T follicular helper cell (primary cell): Measurements from ENCODE around the gene SLC35G4.
"Not testable (repeated sequence)": the region's sequence is repeated elsewhere in the genome, so short reads cannot be mapped to it uniquely, and the experiment has no call there.

Experiments
- DNase-seq: peaks from one replicate; pipeline ENCODE4 v3.0.0-alpha.2; 2020; ENCODE audit warnings: low read depth

SLC35G4 gene

DNA sequence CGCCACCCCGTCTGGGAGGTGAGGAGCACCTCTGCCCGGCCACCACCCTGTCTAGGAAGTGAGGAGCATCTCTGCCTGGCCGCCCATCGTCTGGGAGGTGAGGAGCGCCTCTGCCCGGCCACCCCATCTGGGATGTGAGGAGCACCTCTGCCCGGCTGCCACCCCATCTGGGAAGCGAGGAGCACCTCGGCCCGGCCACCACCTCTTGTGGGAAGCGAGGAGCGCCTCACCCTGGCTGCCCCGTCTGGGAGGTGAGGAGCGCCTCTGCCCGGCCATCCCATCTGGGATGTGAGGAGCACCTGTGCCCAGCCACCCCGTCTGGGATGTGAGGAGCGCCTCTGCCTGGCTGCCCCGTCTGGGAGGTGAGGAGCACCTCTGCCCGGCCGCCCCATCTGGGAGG lies 4.6 kb downstream of the SLC35G4 start:
- DNase-seq, result not testable (repeated sequence)

DNA sequence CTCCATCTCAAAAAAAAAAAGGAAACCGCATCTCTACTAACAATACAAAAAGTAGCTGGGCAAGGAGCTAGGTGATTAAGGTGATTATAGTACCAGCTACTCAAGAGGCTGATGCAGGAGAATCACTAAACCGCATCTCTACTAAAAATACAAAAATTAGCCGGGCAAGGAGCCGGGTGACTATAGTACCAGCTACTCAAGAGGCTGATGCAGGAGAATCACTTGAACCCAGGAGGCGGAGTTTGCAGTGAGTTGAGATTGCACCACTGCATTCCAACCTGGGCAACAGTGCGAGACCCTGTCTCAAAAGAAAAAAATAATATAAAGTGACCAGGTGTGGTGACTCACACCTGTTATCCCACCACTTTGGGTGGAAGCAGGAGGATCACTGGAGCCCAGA lies 5.6 kb downstream of the SLC35G4 start:
- not testable (repeated sequence) for DNase-seq

DNA sequence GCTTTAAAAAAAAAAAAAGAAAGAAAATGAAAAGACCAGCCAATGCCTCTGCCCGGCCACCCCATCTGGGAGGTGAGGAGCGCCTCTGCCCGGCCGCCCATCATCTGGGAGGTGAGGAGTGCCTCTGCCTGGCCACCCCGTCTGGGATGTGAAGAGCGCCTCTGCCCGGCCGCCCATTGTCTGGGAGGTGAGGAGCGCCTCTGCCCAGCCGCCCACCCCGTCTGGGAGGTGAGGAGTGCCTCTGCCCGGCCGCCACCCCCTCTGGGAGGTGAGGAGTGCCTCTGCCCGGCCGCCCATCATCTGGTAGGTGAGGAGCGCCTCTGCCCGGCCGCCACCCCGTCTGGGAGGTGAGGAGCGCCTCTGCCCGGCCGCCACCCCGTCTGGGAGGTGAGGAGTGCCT lies 37.9 kb downstream of the SLC35G4 start:
- not testable (repeated sequence) for DNase-seq

DNA sequence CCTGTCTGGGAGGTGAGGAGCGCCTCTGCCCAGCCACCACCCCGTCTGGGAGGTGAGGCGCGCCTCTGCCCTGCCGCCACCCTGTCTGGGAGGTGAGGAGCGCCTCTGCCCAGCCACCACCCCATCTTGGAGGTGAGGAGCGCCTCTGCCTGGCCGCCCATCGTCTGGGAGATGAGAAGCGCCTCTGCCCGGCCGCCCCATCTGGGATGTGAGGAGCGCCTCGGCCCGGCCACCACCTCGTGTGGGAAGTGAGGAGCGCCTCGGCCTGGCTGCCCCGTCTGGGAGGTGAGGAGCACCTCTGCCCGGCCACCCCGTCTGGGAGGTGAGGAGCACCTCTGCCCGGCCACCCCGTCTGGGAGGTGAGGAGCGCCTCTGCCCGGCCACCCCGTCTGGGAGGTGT lies 38.4 kb downstream of the SLC35G4 start:
- not testable (repeated sequence) for DNase-seq

DNA sequence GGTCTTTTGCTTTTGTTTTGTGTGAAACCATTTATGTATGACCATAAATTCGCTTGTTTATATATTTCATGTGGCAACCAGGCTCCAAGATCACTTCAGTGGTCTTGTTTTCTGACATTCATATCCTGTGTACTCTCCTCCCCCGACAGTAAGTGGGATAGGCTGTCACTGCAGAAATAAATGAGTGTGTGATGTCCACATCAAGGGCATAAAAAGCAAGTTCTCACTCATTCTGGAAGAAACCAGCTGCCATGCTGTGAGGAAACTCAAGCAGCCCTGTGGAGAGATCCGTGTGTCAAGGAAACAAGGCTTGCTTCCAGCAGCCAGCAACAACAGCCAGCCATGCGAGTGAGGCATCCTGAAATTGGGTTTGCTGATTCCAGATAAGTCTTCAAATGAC lies 40.4 kb downstream of the SLC35G4 start:
- DNase-seq, result no peak

DNA sequence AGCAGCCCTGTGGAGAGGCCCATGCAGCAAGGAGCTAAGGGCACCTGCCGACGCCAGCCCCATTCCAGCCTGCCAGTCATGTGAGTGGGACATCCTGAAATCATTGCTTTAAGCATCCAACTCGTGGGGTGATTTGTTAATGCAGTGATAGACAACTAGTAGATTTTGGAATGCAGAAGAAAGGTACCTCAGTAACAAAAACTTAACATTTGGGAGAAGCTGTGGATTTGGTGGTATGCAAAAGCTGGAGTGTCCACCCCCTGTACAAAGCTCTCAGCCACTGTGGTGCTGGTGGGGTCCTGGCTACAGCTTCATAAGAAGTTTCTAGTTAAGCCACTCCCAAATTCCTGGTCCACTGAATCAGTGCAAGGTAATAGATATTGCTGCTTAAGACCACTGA lies 42.5 kb downstream of the SLC35G4 start:
- no peak for DNase-seq

DNA sequence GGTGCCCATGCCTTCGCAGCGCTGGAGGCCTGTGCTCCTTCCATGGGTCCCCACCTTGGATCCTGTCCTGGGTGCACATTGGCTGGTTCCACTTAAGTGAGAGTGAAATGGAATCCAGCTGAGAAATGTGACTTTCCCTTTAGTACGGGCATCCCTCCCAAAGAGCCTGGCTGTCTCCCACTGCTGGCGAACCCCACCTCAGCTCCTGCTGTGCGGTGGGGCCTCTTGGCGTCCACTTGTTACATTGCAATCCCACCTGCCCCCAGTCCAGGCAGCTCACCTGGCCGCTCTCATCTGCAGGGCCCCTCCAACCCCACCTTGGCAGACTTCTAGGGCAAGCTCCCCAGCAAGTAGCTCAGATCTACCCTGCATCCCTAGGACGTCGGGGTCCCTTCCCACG lies 44.1 kb downstream of the SLC35G4 start:
- no peak for DNase-seq

DNA sequence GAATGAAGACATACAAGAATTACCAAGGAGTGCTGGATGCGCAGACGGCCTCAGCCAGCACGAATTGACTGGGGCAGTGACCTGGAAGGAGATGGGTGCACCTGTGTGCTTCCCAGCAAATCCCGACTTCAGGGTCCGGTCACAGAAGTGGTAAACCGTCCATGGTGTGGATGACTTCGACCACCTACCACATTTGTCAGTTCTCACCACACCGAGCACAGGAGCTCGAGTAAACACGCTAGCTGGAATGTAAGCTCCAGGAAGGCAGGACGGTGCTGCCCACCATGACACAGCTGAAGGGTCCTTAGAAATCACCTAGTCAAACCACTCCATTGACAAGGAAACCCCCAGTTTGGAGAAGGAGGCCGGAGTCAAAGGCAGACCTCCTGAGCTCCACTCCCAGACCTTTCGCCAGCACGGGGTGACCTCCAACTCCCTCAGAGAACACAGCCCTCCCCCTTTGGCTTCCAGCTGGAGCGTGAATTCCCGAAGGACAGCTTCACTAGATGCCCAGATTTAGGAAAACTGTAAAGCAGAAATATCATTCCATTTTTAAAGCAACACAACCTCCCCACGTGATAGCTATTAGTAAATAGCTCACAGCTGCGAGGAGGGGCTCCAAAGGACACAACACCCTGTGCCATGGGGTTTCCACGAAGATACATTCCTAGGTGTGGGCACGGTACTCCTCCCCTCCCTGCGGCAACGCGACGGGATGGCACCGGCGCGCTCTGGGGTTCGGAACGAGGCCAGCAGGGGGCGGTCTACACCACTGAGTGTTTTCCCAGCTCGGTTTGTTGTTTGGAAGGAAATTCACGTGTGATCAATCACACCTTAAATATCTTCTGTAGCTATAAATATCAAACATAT lies 45.6 kb downstream of the SLC35G4 start:
- DNase-seq, result peak; percentile 9

DNA sequence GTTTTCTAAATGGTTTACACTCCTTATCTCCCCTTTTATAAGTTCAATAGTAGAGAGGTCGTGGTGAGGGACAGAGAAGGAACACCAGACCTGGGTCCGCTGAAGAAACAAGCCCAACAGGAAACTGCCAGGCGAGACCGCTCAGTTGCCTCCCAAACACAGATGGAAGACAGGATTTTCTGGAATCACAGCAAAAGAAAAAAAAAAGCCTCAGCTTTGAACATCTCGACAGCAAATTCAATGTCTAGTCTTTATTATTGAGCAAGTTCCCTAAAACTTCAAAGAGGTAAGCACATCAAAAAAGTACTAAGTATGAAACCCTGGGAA lies 46.2 kb downstream of the SLC35G4 start:
- no peak for DNase-seq

DNA sequence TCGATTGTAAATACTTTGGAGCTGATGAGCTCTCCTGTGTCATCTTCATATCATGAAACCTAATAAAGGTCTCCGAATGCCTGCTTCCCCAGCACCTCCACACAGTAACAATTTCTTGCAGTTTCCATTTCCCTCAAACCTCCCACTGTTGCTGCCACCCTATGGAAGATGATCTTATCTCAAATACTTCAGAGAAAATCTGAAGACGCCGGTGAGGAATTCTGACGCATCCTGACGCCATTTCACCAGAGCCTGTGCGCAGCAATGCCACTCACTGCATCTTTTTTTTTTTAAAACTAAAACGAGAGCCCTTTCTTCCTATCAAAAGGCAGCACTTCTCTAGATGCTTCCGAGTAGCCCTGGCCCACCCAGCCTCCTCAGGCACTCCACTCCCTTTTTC lies 47.8 kb downstream of the SLC35G4 start:
- DNase-seq, result no peak

DNA sequence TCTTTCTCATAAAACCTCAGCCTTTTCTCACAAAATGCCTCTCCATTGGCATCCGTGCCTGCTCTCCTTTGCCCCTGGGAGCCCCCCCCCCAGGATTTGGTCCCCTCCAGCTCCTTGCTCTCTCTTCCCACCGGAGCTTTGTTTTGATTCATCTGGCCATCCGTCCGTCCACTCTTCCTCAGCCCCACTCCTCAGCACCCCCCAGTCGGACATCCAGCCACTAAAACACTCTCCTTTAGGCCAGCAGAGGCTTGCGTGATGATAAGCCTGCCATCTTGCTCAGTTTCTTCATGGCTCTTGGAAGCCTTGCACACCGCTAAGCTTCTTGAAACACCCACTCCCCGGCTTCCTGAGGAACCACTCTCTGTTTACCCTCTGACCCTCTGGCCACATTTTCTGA lies 48.2 kb downstream of the SLC35G4 start:
- DNase-seq, result no peak

DNA sequence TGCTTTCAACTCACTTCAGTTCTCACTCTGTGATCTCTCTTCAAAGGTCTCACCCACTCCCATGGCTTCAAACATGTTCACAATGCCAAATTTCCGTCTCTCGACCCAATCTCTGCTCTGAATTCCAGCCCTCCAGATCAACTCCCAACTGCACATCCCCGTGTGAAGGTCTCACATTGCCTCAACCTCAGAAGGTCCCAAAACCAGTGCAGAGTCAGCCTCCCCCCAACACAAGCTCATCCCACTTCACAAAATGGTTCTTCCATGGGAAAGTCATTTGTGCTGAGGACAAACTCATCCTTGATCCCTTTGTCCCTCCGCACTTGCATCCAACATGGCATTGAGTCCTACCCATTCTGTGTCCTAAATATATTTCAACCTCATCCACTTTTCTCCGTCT lies 48.6 kb downstream of the SLC35G4 start:
- no peak for DNase-seq

DNA sequence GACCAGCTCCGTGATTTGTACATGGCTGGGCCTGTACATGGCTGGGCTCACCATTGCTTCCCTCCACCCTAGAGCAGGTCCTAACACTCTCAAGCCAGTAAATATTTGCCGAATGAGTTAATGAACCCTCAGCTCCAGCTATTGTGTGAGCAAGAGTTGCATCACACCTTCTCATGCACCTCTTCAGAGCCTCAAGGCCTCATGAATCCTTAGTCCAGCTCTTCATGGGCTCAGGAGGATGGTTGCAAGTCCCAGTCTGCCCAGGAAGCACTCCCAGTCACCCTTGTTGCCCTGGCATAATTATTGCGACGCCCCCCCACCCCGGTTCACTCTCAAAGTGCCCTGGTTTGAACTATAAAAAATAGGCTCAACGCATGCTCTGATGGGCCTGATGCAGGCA lies 49.6 kb downstream of the SLC35G4 start:
- no peak for DNase-seq
